Measurements from ENCODE around the gene AP1M2.

AP1M2 gene

DNA sequence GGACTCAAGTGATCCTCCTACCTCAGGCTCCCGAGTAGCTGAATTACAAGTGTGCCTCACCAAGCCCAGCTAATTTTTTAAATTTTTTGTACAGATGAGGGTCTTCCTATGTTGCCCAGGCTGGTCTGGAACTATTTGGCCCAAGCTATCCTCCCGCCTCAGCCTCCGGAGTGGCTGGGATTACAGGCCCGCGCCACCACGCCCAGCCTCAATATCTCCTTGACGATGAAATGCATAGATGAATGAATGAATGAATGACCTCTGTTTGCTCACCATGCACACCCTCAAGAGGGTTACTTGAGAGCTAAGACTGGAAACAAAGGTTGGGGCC lies 14.9 kb upstream of the AP1M2 start:
- Histone ChIP-seq H3K4me1 (ENCODE audit: control insufficient read depth, insufficient read depth, low read length) (peaks cover 4% of the 10 kb centered on the region; the same call in 1 of the 2 replicates), H3K27me3 (ENCODE audit: control insufficient read depth, insufficient read depth, low read length) (no peaks in the 10 kb centered on the region), H3K36me3 (ENCODE audit: control insufficient read depth, insufficient read depth, low read length) (no peaks in the 10 kb centered on the region), H3K4me3 (ENCODE audit: low read length) (no peak overlapping the region), H3K27ac (ENCODE audit: low read length) (no peak overlapping the region), H3K9me3 (ENCODE audit: control insufficient read depth, insufficient read depth, low read length) (no peaks in the 10 kb centered on the region)
- no CpG with 5 or more reads among the region's 7 CpGs for WGBS (ENCODE audit: insufficient coverage, insufficient read length)
- no peak for DNase-seq (ENCODE audit: low read depth, low spot score)

DNA sequence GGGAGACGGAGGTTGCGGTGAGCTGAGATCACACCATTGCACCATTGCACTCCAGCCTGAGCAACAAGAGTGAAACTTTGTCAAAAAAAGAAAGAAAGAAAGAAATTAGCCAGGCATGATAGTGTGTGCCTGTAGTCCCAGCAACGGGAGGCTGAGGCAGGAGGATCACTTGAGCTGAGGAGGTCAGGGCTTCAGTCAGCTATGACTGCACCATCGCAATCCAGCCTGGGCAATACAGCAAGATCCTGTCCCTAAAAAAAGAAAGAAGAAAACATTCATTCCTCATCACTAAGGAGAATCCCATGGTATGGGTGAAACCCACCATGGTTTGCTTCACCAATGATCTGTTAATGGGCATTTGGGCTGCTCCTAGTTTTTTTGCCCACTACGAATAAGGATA lies 13.0 kb upstream of the AP1M2 start:
- no peak overlapping the region for H3K27ac ChIP-seq (ENCODE audit: low read length)
- no peaks in the 10 kb centered on the region for H3K27me3 ChIP-seq (ENCODE audit: control insufficient read depth, insufficient read depth, low read length)
- no peak for DNase-seq (ENCODE audit: low read depth, low spot score)
- no peaks in the 10 kb centered on the region for H3K36me3 ChIP-seq (ENCODE audit: control insufficient read depth, insufficient read depth, low read length)
- no CpG with 5 or more reads among the region's 5 CpGs for WGBS (ENCODE audit: insufficient coverage, insufficient read length)
- no peak overlapping the region for H3K4me3 ChIP-seq (ENCODE audit: low read length)
- H3K9me3 ChIP-seq (ENCODE audit: control insufficient read depth, insufficient read depth, low read length), result no peaks in the 10 kb centered on the region
- peaks cover 4% of the 10 kb centered on the region; the same call in 1 of the 2 replicates for H3K4me1 ChIP-seq (ENCODE audit: control insufficient read depth, insufficient read depth, low read length)

DNA sequence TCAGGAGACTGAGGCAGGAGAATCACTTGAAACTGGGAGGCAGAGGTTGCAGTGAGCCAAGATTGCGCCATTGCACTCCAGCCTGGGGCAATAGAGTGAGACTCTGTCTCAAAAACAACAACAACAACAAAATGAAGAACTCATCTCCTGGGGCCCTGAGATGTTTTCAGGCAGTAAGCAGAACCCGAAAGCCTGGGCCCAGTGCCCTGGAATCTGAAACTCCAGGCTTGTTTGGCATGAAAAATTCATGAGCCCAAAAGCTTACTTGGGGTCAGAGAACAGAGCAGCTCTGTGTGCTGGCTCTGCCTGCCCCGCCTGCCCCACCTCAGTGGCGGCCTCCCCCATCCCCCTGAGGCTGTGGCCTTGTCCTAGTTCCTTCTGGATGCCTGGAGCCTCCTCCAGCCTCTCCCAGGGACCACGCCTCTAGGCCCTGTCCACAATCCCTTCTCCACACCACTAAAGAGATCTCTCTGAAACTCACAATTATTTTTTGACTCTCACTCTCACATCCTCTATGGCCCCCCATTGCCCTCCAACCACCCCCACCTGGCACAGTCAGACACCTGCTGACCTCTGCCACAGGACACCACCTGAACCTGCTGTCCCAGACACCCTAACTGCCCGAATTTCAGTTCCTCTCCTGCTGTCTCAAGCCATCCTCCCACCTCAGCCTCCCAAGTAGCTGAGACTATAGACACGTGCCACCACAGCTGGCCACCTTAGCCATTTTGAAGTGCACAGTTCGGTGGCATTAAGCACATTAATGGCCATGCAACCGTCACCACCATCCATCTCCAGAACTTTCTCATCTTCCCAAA lies 6.9 kb upstream of the AP1M2 start:
- Histone ChIP-seq H3K4me1 (ENCODE audit: control insufficient read depth, insufficient read depth, low read length) (no peaks in the 10 kb centered on the region), H3K4me3 (ENCODE audit: low read length) (no peak overlapping the region), H3K36me3 (ENCODE audit: control insufficient read depth, insufficient read depth, low read length) (no peaks in the 10 kb centered on the region), H3K27ac (ENCODE audit: low read length) (no peak overlapping the region), H3K9me3 (ENCODE audit: control insufficient read depth, insufficient read depth, low read length) (no peaks in the 10 kb centered on the region), H3K27me3 (ENCODE audit: control insufficient read depth, insufficient read depth, low read length) (no peaks in the 10 kb centered on the region)
- WGBS (ENCODE audit: insufficient coverage, insufficient read length), result no CpG with 5 or more reads among the region's 9 CpGs
- no peak for DNase-seq (ENCODE audit: low read depth, low spot score)

DNA sequence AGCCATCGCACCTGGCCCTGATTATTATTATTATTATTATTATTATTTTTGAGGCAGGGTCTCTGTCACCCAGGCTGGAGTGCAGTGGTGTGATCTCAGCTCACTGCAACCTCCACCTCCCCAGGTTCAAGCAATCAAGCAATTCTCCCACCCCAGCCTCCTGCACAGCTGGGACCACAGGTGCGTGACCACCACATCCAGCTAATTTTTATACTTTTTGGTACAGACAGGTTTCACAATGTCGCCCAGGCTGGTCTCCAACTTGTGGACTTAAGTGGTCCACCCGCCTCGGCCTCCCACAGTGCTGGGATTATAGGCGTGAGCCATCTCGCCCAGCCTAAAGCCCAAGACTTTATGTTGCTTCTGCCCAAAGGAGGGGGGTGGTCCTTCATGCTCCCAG lies 6.0 kb upstream of the AP1M2 start:
- H3K27me3 ChIP-seq (ENCODE audit: control insufficient read depth, insufficient read depth, low read length), result no peaks in the 10 kb centered on the region
- no peak overlapping the region for H3K4me3 ChIP-seq (ENCODE audit: low read length)
- no peaks in the 10 kb centered on the region for H3K9me3 ChIP-seq (ENCODE audit: control insufficient read depth, insufficient read depth, low read length)
- no peak for DNase-seq (ENCODE audit: low read depth, low spot score)
- WGBS (ENCODE audit: insufficient coverage, insufficient read length), result no CpG with 5 or more reads among the region's 7 CpGs
- no peaks in the 10 kb centered on the region for H3K36me3 ChIP-seq (ENCODE audit: control insufficient read depth, insufficient read depth, low read length)
- no peak overlapping the region for H3K27ac ChIP-seq (ENCODE audit: low read length)
- H3K4me1 ChIP-seq (ENCODE audit: control insufficient read depth, insufficient read depth, low read length), result no peaks in the 10 kb centered on the region

DNA sequence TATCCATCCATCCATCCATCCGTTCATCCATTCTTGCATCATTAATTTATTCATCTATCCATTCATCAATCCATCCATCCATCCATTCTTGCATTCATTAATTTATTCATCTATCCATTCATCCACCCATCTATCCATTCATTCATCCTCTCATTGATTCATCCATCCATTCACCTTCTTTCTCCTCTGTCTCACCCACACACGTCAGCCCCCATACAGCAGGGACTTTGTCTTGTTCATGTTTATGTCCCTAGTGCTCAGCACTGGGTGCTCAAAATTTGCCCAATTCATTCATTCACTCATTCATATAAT lies 683 bp upstream of the AP1M2 start:
- Histone ChIP-seq H3K4me1 (ENCODE audit: control insufficient read depth, insufficient read depth, low read length) (no peaks in the 10 kb centered on the region), H3K27me3 (ENCODE audit: control insufficient read depth, insufficient read depth, low read length) (no peaks in the 10 kb centered on the region), H3K36me3 (ENCODE audit: control insufficient read depth, insufficient read depth, low read length) (no peaks in the 10 kb centered on the region), H3K9me3 (ENCODE audit: control insufficient read depth, insufficient read depth, low read length) (no peaks in the 10 kb centered on the region), H3K4me3 (ENCODE audit: low read length) (no peak overlapping the region), H3K27ac (ENCODE audit: low read length) (no peak overlapping the region)
- 100% methylated on average over 1 of the region's 2 CpGs for WGBS (ENCODE audit: insufficient coverage, insufficient read length)
- DNase-seq (ENCODE audit: low read depth, low spot score), result no peak

DNA sequence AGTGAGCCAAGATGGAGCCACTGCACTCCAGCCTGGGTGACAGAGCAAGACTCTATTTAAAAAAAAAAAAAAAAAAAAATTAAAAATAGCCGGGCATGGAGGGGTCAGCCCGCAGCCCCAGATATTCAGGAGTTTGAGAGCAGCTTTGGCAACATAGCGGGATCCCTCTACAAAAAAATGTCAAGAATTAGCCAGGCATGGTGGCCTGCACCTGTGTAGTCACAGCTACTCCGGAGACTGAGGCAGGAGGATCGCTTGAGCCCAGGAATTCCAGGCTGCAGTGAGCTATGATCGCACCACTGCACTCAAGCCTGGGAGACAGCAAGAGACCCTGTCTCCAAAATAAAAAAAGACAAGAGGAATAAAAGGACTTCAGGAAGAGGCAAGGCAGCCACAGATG lies 716 bp downstream of the AP1M2 start:
- H3K27me3 ChIP-seq (ENCODE audit: control insufficient read depth, insufficient read depth, low read length), result no peaks in the 10 kb centered on the region
- peak overlapping the region; percentile 83; the same call in 1 of the 2 replicates for H3K4me3 ChIP-seq (ENCODE audit: low read length)
- no CpG with 5 or more reads among the region's 6 CpGs for WGBS (ENCODE audit: insufficient coverage, insufficient read length)
- 0 out of 2 replicates have a peak, but pooled peaks cover 4% of the 10 kb centered on the region for H3K36me3 ChIP-seq (ENCODE audit: control insufficient read depth, insufficient read depth, low read length)
- H3K4me1 ChIP-seq (ENCODE audit: control insufficient read depth, insufficient read depth, low read length), result no peaks in the 10 kb centered on the region
- no peaks in the 10 kb centered on the region for H3K9me3 ChIP-seq (ENCODE audit: control insufficient read depth, insufficient read depth, low read length)
- H3K27ac ChIP-seq (ENCODE audit: low read length), result no peak overlapping the region
- DNase-seq (ENCODE audit: low read depth, low spot score), result no peak

DNA sequence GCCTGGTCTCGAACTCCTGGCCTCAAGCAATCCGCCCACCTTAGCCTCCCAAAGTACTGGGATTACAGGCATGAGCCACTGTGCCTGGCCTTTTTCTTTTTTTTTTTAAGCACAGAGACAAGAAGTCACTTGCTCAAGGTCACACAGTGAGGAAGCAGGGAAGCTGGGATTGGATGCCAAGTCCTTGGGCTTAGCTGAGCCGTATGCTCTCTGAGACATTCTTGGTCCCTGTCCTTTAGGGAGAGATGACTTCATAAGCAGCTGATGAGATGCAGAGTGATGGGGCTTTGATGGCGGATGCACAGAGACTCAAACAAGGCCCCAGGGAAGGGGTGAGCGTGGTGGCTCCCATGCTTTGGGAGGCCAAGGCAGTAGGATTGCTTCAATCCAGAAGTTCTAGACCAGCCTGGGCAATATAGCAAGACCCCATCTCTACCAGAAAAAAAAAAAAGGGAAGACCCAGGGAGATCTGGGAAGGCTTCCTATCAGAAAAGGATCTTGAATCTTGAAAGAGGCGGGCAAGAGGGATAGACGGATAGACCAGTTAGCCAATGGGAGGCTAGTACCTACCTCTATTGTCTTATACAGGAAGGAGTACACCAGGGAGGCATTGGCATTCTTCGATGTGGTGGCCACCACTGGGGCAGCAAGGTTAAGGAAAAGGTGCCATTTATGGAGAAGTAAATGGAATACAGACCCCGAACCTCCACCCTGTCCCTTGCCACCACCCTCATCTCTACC lies 3.9 kb downstream of the AP1M2 start:
- Histone ChIP-seq H3K9me3 (ENCODE audit: control insufficient read depth, insufficient read depth, low read length) (no peaks in the 10 kb centered on the region), H3K4me3 (ENCODE audit: low read length) (no peak overlapping the region), H3K27me3 (ENCODE audit: control insufficient read depth, insufficient read depth, low read length) (no peaks in the 10 kb centered on the region), H3K36me3 (ENCODE audit: control insufficient read depth, insufficient read depth, low read length) (peaks cover 11% of the 10 kb centered on the region; the same call in 1 of the 2 replicates), H3K27ac (ENCODE audit: low read length) (no peak overlapping the region), H3K4me1 (ENCODE audit: control insufficient read depth, insufficient read depth, low read length) (no peaks in the 10 kb centered on the region)
- DNase-seq (ENCODE audit: low read depth, low spot score), result no peak
- no CpG with 5 or more reads among the region's 9 CpGs for WGBS (ENCODE audit: insufficient coverage, insufficient read length)

DNA sequence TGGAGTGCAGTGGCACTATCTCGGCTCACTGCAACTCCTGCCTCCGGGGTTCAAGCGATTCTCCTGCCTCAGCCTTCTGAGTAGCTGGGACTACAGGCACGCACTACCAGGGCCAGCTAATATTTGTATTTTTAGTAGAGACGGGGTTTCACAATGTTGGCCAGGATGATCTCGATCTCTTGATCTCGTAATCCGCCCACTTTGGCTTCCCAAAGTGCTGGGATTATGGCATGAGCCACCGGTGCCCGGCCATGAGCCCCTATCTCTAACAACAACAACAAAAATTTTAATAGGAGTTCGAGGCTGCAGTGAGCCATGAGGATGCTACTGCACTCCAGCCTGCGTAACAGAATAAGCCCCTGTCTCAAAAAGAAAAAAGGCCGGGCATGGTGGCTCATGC lies 5.0 kb downstream of the AP1M2 start:
- no peak for DNase-seq (ENCODE audit: low read depth, low spot score)
- Histone ChIP-seq H3K27ac (ENCODE audit: low read length) (no peak overlapping the region), H3K27me3 (ENCODE audit: control insufficient read depth, insufficient read depth, low read length) (no peaks in the 10 kb centered on the region)

DNA sequence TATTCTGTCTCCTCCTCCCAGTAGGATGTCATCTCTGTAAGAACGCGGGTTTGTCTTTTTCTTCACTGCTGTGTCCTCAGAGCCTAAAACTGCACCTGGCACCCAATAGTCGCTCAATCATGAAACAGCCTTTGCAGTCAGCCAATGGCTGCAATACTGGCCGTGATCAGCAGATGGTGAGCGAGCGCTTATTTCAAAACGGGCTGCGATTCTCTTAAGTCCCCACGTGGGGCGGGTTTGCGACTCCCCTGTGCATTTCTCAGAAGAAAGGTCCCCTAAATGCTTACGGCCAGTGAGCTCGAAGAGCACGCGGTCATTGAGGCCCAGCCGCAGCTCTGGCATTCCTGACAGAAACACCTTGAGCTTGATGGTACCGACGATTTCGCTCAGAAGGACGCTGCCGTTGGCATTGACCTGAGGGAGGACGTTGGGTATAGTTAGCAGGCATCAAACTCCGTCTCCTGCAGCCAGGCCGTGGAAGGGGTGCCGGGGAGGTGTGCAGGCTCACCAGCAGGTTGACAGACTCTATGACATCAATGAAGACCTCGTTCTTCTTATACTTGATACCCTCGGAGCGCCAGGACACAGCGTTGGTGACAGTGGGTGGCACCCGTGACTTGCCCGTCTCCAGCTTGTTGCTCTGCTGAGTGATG lies 6.0 kb downstream of the AP1M2 start:
- H3K36me3 ChIP-seq (ENCODE audit: control insufficient read depth, insufficient read depth, low read length), result peaks cover 13% of the 10 kb centered on the region; the same call in 1 of the 2 replicates
- WGBS (ENCODE audit: insufficient coverage, insufficient read length), result no CpG with 5 or more reads among the region's 31 CpGs
- no peaks in the 10 kb centered on the region for H3K27me3 ChIP-seq (ENCODE audit: control insufficient read depth, insufficient read depth, low read length)
- no peaks in the 10 kb centered on the region for H3K9me3 ChIP-seq (ENCODE audit: control insufficient read depth, insufficient read depth, low read length)
- H3K27ac ChIP-seq (ENCODE audit: low read length), result no peak overlapping the region
- H3K4me3 ChIP-seq (ENCODE audit: low read length), result no peak overlapping the region
- DNase-seq (ENCODE audit: low read depth, low spot score), result no peak
- H3K4me1 ChIP-seq (ENCODE audit: control insufficient read depth, insufficient read depth, low read length), result no peaks in the 10 kb centered on the region

More for the DNA sequence above, 5.0 kb downstream of the AP1M2 start:
- no CpG with 5 or more reads among the region's 13 CpGs for WGBS (ENCODE audit: insufficient coverage, insufficient read length)
- Histone ChIP-seq H3K36me3 (ENCODE audit: control insufficient read depth, insufficient read depth, low read length) (peaks cover 12% of the 10 kb centered on the region; the same call in 1 of the 2 replicates), H3K9me3 (ENCODE audit: control insufficient read depth, insufficient read depth, low read length) (no peaks in the 10 kb centered on the region), H3K4me3 (ENCODE audit: low read length) (no peak overlapping the region), H3K4me1 (ENCODE audit: control insufficient read depth, insufficient read depth, low read length) (no peaks in the 10 kb centered on the region)

DNA sequence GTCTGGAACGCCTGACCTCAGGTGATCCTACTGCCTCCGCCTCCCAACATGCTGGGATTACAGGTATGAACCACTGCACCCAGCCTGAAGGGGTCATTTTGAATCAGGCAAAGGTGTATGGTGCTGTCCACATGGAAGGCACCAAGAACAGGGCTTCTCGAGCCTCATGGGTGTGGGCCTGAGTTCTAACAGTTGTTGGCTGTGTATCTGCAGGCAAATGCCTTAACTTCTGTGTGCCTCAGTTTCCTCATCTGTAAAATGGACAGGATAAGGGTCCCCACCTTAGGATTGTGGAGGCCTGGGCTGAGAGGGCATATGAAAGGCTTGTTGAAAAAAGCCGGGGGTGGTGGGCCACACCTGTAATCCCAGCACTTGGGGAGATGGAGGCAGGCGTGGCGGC lies 9.2 kb downstream of the AP1M2 start:
- Histone ChIP-seq H3K27ac (ENCODE audit: low read length) (no peak overlapping the region), H3K9me3 (ENCODE audit: control insufficient read depth, insufficient read depth, low read length) (no peaks in the 10 kb centered on the region), H3K27me3 (ENCODE audit: control insufficient read depth, insufficient read depth, low read length) (no peaks in the 10 kb centered on the region), H3K36me3 (ENCODE audit: control insufficient read depth, insufficient read depth, low read length) (peaks cover 18% of the 10 kb centered on the region; the same call in 1 of the 2 replicates), H3K4me1 (ENCODE audit: control insufficient read depth, insufficient read depth, low read length) (no peaks in the 10 kb centered on the region), H3K4me3 (ENCODE audit: low read length) (no peak overlapping the region)
- no CpG with 5 or more reads among the region's 6 CpGs for WGBS (ENCODE audit: insufficient coverage, insufficient read length)
- no peak for DNase-seq (ENCODE audit: low read depth, low spot score)

All from iPS DF 6.9 (cell line).